Fibroblast of mammary gland (primary cell): Measurements from ENCODE around the gene GGACT.

Source experiments
- DNase-seq: peaks from one replicate; pipeline ENCODE4 v3.0.0-alpha.2; 2010; ENCODE audit warnings: low read depth
- H3K4me3 ChIP-seq: 2 replicates; pipeline ENCODE4 v1.5.1; 2011; ENCODE audit warnings: low read depth, mild to moderate bottlenecking, low read length, moderate library complexity; ENCODE audit not compliant: control insufficient read depth
- CTCF ChIP-seq: conservative IDR thresholded peaks from 2 replicates; pipeline ENCODE4 v1.5.1; 2011; ENCODE audit warnings: low read depth, low read length, inconsistent platforms; ENCODE audit not compliant: control insufficient read depth, insufficient read depth

Gene GGACT

GRCh38 chr13:100560498-100561157 is 28.0 kb downstream of the GGACT start:
- H3K4me3 ChIP-seq, result no peak overlapping the region
- TF ChIP-seq CTCF, result no peak
- no peak for DNase-seq

- no peak for TF ChIP-seq CTCF
- no peak overlapping the region for H3K4me3 ChIP-seq
- DNase-seq, result no peak
Observed at GRCh38 chr13:100559886-100560285, 28.7 kb downstream of the GGACT start.

- no peak for TF ChIP-seq CTCF
- no peak overlapping the region for H3K4me3 ChIP-seq
- DNase-seq, result no peak
Observed at GRCh38 chr13:100552755-100553154, 35.8 kb downstream of the GGACT start.

GRCh38 chr13:100549316-100549715 is 39.3 kb downstream of the GGACT start:
- H3K4me3 ChIP-seq, result no peak overlapping the region
- TF ChIP-seq CTCF, result no peak
- DNase-seq, result no peak

GRCh38 chr13:100547791-100548201 is 40.8 kb downstream of the GGACT start:
- TF ChIP-seq CTCF, result no peak
- H3K4me3 ChIP-seq, result no peak overlapping the region
- DNase-seq, result no peak

DNA sequence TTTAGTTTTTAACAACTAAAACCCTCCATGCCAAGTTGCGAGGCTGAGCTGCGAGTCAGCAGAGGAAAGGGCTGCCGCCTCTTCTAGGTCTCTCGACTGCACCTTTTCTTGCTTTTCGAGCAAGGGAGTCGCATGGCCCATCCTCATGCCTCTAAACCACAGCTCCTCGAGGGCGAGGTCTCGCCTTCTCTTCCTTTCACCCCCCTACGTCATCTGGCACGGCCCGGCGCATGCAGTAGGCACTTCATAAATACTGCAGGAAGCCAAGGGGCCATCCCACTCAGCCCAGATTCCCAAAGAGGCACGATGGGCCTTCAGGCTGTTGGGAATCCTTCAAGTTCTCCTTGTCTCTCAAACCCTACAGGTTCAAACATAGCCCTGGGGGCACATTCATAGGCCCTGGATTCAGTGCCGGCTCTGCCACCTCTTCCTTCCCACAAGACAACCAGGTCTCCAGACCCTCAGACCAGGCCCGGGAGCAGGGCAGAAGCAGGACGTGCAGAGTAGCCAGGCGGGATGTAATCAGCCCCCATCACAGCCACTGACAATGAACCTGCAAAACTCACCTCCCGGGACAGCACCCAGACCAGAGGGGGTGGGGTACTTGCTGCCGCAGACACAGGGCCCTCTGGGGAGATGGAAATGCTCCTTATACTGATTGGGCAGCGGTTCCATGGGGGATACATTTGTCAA is 41.7 kb downstream of the GGACT start:
- no peak overlapping the region for H3K4me3 ChIP-seq
- TF ChIP-seq CTCF, result no peak
- DNase-seq, result no peak
